ENCODE data around the gene RELB.

DNA sequence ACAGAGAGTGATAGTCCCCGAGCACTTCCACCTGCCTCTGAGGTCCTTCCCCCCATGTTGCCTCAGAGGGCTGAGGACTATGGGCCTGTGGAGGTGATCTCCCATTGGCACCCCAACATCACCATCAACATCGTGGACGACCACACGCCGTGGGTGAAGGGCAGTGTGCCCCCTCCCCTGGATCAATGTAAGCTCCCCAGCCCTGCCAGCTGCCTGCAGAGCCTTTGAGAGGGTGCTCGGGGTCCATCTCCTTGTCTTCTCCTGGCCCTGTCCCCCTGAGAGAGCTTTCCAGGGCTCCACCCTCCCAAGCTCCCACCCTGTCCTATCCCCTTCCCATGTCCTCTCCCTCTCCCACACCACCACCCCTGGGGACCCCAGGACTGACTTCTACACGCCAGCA lies 14.9 kb upstream of the RELB start:
- TF ChIP-seq, protein P1, sequence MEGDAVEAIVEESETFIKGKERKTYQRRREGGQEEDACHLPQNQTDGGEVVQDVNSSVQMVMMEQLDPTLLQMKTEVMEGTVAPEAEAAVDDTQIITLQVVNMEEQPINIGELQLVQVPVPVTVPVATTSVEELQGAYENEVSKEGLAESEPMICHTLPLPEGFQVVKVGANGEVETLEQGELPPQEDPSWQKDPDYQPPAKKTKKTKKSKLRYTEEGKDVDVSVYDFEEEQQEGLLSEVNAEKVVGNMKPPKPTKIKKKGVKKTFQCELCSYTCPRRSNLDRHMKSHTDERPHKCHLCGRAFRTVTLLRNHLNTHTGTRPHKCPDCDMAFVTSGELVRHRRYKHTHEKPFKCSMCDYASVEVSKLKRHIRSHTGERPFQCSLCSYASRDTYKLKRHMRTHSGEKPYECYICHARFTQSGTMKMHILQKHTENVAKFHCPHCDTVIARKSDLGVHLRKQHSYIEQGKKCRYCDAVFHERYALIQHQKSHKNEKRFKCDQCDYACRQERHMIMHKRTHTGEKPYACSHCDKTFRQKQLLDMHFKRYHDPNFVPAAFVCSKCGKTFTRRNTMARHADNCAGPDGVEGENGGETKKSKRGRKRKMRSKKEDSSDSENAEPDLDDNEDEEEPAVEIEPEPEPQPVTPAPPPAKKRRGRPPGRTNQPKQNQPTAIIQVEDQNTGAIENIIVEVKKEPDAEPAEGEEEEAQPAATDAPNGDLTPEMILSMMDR (IDR thresholded peaks at IDR 0.05; ENCODE audit: insufficient read depth, low read length, poor library complexity, severe bottlenecking), result no peak
- TF ChIP-seq EZH2phosphoT487 (conservative IDR thresholded peaks at IDR 0.05; ENCODE audit: low read length), result no peak
